Stimulated activated CD8-positive, alpha-beta memory T cell treated with anti-CD3 and anti-CD28 coated beads, Interleukin-4, amount 100 ng/mL, for 48 hours (primary cell): ENCODE measurements around the gene CFAP251.
"Not testable (repeated sequence)": the region's sequence is repeated elsewhere in the genome, so short reads cannot be mapped to it uniquely, and the experiment has no call there.

Source experiments
- DNase-seq: peaks from one replicate; pipeline ENCODE4 v3.0.0-alpha.2; 2020

The CFAP251 gene

DNA sequence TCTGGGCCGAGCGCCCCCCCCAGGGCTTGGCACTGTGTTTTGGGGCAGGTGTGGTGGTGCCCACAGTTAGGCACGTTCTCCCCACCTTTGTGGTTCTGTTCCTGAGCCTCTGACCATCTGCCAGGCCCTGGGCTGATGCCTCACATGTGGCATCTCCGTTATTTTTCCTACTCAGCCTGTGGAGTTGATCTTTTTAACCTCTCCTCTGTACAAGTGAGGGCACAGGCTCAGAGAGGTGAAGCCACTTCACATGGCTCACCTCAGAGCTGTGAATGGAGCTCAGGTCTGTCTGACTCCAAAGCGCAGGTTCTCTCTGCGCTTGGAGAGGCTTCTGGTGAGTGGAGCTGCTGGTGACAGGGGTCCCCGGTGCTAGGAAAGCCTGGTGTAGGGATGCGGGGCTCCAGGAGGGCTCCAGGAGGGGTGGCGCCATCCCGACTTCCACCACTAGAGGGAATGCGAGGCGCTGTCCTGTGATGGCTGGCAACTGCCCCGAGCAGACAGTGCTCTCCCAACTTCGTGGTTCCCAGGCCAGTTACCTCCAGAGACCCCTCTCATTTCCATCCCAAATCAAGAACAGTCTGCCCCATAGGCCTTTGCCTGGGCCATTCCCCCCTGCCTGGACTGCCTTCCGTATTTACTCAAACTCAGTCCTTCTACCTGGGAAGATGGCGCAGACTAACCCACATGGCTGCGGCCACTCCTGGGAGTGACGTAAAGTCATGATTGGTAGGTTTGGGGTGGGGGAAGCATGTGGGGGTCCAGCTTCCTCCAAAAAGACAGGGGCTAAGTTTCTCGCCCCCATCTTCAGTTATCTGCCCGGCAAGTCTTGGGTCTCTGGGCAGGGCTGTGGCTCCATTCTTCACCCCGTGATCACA is 113.2 kb downstream of the CFAP251 start:
- DNase-seq, result peak; percentile 86

DNA sequence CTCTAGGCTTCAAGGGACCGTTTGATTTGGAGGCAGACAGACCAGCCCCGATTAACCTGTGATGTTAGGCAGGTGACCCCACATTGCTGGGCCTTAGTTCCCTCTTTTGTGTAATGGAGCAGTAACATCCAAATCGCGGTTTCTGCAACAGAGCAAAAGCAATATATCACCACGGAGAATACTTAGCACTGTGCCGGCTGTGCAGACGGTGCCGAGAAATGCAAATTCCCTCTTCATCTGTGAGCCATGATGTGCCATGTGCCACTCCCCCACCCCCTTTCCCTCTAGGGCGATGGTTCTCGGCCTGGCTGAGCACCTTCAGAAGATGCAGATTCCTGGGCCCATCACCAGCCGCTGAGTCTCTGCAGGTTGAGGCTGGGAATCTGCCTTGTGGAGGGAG is 114.2 kb downstream of the CFAP251 start:
- DNase-seq, result no peak

DNA sequence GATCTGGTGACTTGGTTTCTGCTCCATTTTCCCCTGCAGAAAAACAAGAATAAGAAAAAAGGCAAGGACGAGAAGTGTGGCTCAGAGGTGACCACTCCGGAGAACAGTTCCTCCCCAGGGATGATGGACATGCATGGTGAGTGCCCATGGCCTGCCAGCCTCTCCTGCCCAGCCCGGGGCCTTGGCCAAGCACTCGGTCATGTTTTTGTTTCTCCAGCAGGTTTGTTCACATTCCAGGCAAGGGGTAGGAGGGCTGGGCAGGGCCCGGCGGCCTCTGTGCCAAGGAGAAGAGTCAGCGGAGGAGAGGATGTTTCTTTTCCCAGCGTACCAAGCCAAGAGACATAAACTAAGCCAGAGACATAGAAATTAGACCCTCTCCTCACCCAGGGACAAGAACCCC is 116.9 kb downstream of the CFAP251 start:
- no peak for DNase-seq

GRCh38 chr12:122036153-122036552 is 117.8 kb downstream of the CFAP251 start:
- DNase-seq, result no peak

DNA sequence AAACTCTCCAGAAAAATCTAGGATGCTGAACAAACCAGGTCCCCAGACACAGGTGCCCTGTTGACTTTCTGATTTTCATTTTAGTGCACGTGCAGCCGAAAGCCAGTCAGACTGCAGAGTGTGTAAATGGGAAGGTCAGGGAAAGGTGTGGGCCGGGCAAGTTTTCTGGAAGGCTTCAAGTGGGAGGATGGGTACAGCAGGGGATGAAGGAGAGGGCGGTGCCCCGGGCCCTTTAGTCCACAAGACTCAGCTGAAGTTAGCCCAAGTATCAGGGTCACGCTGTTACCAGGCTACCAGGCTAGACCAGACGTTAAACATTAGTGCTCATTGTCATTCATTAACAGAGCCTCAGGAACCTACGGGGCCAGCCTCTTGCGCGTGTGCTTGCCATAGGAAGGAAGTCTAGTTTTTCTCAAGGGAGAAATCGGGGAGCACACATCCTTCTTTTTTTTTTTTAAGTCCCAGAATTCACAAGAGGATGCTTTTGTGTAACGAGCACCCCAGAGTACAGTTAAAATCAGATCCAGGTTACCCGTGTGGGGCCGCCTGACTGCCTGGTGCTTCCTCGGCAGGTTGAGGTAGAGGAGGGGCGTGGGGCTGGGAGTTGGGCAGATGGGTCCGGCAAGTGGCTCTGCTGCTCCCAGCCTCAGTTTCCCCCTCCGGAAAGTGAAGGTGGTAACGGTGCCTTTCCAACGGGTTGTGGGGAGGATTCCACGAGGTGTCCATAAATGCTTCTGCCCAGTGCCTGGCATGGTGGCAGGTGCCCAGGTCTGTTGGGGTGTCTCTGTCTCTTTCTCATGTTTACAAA is 122.4 kb downstream of the CFAP251 start:
- DNase-seq, result no peak

DNA sequence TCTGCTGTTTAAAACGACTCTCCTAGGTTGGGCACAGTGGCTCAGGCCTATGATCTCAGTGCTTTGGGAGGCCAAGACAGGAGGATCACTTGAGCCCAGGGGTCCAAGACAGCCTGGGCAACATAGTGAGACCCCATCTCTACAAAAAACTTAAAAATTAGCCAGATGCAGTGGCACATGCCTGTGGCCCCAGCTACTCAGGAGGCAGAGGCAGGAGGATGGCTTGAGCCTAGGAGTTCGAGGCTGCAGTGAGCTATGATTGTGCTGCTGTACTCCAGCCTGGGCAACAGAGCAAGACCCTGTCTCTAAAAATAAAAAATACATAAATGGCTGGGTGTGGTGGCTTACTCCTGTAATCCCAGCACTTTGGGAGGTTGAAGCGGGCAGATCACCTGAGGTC is 123.1 kb downstream of the CFAP251 start:
- DNase-seq, result not testable (repeated sequence)

- no peak for DNase-seq
These were observed 124.5 kb downstream of the CFAP251 start for GRCh38 chr12:122042910-122043309.

DNA sequence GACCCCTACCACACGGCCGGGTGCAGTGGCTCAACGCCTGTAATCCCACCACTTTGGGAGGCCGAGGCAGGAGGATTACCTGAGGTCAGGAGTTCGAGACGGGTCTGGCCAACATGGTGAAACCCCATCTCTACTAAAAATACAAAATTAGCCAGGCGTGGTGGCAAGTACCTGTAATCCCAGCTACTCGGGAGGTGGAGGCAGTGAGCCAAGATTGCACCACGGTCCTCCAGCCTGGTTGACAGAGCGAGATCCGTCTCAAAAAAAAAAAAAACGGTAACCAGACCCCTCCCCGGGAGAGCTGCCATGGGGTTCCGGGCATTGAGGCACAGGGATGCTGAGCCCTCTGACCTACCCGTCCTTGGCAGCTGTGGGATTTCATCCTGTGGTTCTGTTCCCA is 125.1 kb downstream of the CFAP251 start:
- DNase-seq, result no peak

- no peak for DNase-seq
These were observed 126.9 kb downstream of the CFAP251 start for GRCh38 chr12:122045262-122045661.

- no peak for DNase-seq
These were observed 127.8 kb downstream of the CFAP251 start for GRCh38 chr12:122046145-122046544.

DNA sequence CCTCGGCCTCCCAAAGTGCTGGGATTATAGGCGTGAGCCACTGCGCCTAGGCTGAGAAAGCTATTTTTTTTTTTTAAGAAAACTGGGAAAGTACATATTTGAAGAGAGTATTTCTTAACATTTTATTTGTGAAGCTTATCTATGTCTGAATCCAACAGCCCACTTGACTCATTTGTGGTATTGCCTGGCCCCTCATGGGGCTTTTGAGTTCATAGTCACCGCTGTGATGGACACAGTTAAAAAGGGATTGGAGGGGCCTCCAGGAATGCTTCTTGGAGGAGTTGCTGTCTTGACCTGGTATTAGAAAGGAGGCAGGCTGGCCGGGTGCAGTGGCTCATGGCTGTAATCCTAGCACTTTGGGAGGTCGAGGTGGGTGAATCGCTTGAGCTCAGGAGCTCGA is 129.8 kb downstream of the CFAP251 start:
- no peak for DNase-seq

- DNase-seq, result no peak
These were observed 131.4 kb downstream of the CFAP251 start for GRCh38 chr12:122049827-122050226.

- DNase-seq, result no peak
These were observed 132.3 kb downstream of the CFAP251 start for GRCh38 chr12:122050706-122051105.

DNA sequence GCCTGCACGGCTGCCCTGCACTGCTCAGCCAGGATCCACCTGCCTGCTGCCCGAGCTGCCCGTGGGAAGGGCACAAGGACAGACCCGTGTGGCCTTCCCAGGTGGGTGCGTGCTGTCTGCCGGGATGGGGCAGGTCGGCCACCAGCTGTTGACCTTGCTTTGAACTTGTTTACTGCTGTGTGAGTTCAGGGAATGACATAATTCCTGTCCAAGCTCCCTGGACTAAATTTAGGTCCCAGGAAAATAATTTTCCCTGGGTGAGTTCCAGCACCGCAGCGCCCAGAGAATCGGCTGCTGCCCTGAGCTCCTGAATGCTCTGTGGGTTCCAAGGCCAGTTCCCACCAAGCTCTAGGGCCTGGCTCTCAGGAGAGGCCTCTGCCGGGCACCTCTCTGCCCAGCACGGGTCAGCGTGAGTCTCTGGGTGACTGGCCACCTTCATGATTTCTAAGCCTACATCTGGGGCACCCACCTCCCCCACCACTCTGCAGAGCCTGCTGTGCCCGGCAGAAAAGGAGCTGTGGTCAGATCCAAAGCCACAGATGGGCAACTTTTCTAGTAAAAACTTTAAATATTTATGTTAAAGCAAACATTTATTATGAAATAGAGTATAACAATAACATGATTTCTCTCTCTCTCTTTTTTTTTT is 133.0 kb downstream of the CFAP251 start:
- DNase-seq, result no peak

GRCh38 chr12:122052285-122052684 is 133.9 kb downstream of the CFAP251 start:
- DNase-seq, result no peak
